Neuronal stem cell (in vitro differentiated cells): Measurements from ENCODE around the gene ATG14.

Source experiments
- DNase-seq: peaks from one replicate; pipeline ENCODE4 v3.0.0-alpha.2; 2013; ENCODE audit warnings: low spot score
- H2AFZ ChIP-seq: one replicate; pipeline ENCODE4 v1.6.1; 2013; ENCODE audit warnings: mild to moderate bottlenecking, low read length, inconsistent platforms
- H2AK5ac ChIP-seq: 2 replicates; pipeline ENCODE4 v1.6.1; 2013; ENCODE audit warnings: low read depth, mild to moderate bottlenecking, inconsistent platforms, low read length, moderate library complexity, mixed read lengths
- H2BK120ac ChIP-seq: 2 replicates; pipeline ENCODE4 v1.6.1; 2013; ENCODE audit warnings: low read depth, mild to moderate bottlenecking, inconsistent platforms, low read length, moderate library complexity, mixed read lengths
- H2BK12ac ChIP-seq: one replicate; pipeline ENCODE4 v1.6.1; 2013; ENCODE audit warnings: low read length, inconsistent platforms
- H2BK15ac ChIP-seq: 2 replicates; pipeline ENCODE4 v1.6.1; 2013; ENCODE audit warnings: mild to moderate bottlenecking, low read length, inconsistent platforms, mixed read lengths
- H2BK5ac ChIP-seq: one replicate; pipeline ENCODE4 v1.6.1; 2013; ENCODE audit warnings: inconsistent platforms, mild to moderate bottlenecking, low read length, moderate library complexity
- H3K14ac ChIP-seq: one replicate; pipeline ENCODE4 v1.6.1; 2013; ENCODE audit warnings: low read length, inconsistent platforms
- H3K18ac ChIP-seq: 2 replicates; pipeline ENCODE4 v1.6.1; 2013; ENCODE audit warnings: low read length, inconsistent platforms
- H3K23ac ChIP-seq: 2 replicates; pipeline ENCODE4 v1.6.1; 2013; ENCODE audit warnings: low read depth, mild to moderate bottlenecking, mixed read lengths, low read length, inconsistent platforms; ENCODE audit not compliant: poor library complexity
- H3K27ac ChIP-seq: replicated peaks from 3 replicates; pipeline ENCODE4 v1.5.1; 2013; ENCODE audit warnings: low read length, inconsistent platforms
- H3K27me3 ChIP-seq, 3 experiments: 2 replicates each; pipeline ENCODE4 v1.6.1; 2013; ENCODE audit warnings: low read length in 3 of 3, mild to moderate bottlenecking in 2 of 3, inconsistent platforms in 1 of 3, low read depth in 1 of 3, mixed read lengths in 1 of 3, moderate library complexity in 1 of 3; ENCODE audit not compliant: control insufficient read depth in 3 of 3, insufficient read depth in 3 of 3
- H3K36me3 ChIP-seq, 2 donors: replicated peaks in 1 of 2; 2 replicates each; pipeline ENCODE4 v1.6.1; 2013; ENCODE audit warnings: low read length in 2 of 2; ENCODE audit not compliant: control insufficient read depth in 2 of 2, insufficient read depth in 2 of 2
- H3K4ac ChIP-seq: 2 replicates; pipeline ENCODE4 v1.6.1; 2013; ENCODE audit warnings: inconsistent platforms, mild to moderate bottlenecking, low read length, moderate library complexity
- H3K4me1 ChIP-seq, 2 donors: 1 replicate in 1 of 2; 2 replicates in 1 of 2; pipeline ENCODE4 v1.6.1; 2013; ENCODE audit warnings: low read length in 2 of 2, low read depth in 1 of 2; ENCODE audit not compliant: control insufficient read depth in 2 of 2, insufficient read depth in 1 of 2
- H3K4me2 ChIP-seq: one replicate; pipeline ENCODE4 v1.6.1; 2013; ENCODE audit warnings: mild to moderate bottlenecking, low read length, inconsistent platforms; ENCODE audit not compliant: insufficient read depth, poor library complexity, severe bottlenecking
- H3K4me3 ChIP-seq, 2 donors: 2 replicates each; pipeline ENCODE4 v1.5.1; 2013; ENCODE audit warnings: low read length in 2 of 2, mild to moderate bottlenecking in 2 of 2, inconsistent platforms in 1 of 2, moderate library complexity in 1 of 2
- H3K79me1 ChIP-seq: one replicate; pipeline ENCODE4 v1.6.1; 2013; ENCODE audit warnings: low read depth, mild to moderate bottlenecking, inconsistent platforms, low read length, moderate library complexity
- H3K9ac ChIP-seq: one replicate; pipeline ENCODE4 v1.6.1; 2013; ENCODE audit warnings: mild to moderate bottlenecking, low read depth, low read length, inconsistent platforms; ENCODE audit not compliant: poor library complexity
- H3K9me3 ChIP-seq, 2 donors: replicated peaks in 1 of 2; 2 replicates each; pipeline versions ENCODE3 to v1.6.1; 2013; ENCODE audit warnings: low read length in 2 of 2, mild to moderate bottlenecking in 2 of 2, inconsistent platforms in 1 of 2, low read depth in 1 of 2, mixed read lengths in 1 of 2, moderate library complexity in 1 of 2; ENCODE audit not compliant: control insufficient read depth in 2 of 2, insufficient read depth in 1 of 2
- H4K8ac ChIP-seq: one replicate; pipeline ENCODE4 v1.6.1; 2013; ENCODE audit warnings: low read depth, mild to moderate bottlenecking, inconsistent platforms, low read length, moderate library complexity
- H4K91ac ChIP-seq: one replicate; pipeline ENCODE4 v1.6.1; 2013; ENCODE audit warnings: low read length, low read depth, mild to moderate bottlenecking, inconsistent platforms; ENCODE audit not compliant: poor library complexity
- WGBS, 2 donors: extraction: QIAGEN DNeasy Blood & Tissue Kit; methylation state at CpG; one replicate each; pipeline ENCODE4 v1.1.7; 2013; ENCODE audit warnings: missing lambda C conversion rate in 2 of 2, mixed read lengths in 1 of 2; ENCODE audit not compliant: insufficient read length in 2 of 2, insufficient replicate concordance in 1 of 2; ENCODE audit errors: extremely low coverage in 2 of 2; 5-methylcytosine and 5-hydroxymethylcytosine counted together

The ATG14 gene

DNA sequence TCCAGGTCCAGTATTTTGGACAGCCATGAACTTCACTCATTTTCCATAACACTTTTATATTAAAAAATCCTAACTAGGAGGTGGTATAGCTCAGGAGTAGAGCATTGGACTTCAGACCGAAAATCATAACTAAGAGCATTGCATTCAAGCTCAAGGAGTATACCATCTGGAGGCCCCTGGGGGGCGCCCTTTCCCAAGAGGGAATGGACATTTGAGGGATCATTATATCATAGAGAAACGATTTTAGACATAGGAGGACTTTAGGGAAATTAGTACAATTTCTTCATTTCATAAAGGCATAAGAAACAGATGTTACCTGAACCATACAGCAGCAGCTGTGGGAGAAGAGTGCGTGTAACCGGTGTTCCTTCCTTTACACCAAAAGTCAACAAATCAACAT is 5.2 kb upstream of the ATG14 start:
- H4K91ac ChIP-seq = no peak overlapping the region
- no peak overlapping the region for H3K4ac ChIP-seq
- no CpG with 5 or more reads among the region's 5 CpGs for WGBS, 2 donors
- H3K18ac ChIP-seq = no peak overlapping the region
- no peak overlapping the region for H2BK12ac ChIP-seq
- no peak overlapping the region for H3K27ac ChIP-seq
- H3K14ac ChIP-seq = no peak overlapping the region
- no peak overlapping the region for H4K8ac ChIP-seq
- H3K23ac ChIP-seq = no peak overlapping the region
- H3K27me3 ChIP-seq = peaks cover 0 to 16% (median 0%) of the 10 kb centered on the region in 3 experiments
- no peak overlapping the region for H3K4me3 ChIP-seq
- no peak overlapping the region for H2AFZ ChIP-seq
- H2BK5ac ChIP-seq = no peak overlapping the region
- H3K79me1 ChIP-seq = no peaks in the 10 kb centered on the region
- H2BK120ac ChIP-seq = no peak overlapping the region
- no peak overlapping the region for H2BK15ac ChIP-seq
- no peak overlapping the region for H3K9ac ChIP-seq
- no peaks in the 10 kb centered on the region for H3K36me3 ChIP-seq
- H3K4me1 ChIP-seq = peaks cover 2 to 7% of the 10 kb centered on the region in 2 donors
- no peaks in the 10 kb centered on the region for H3K9me3 ChIP-seq
- H3K4me2 ChIP-seq = no peak overlapping the region
- DNase-seq = peak; percentile 18
- no peak overlapping the region for H2AK5ac ChIP-seq

DNA sequence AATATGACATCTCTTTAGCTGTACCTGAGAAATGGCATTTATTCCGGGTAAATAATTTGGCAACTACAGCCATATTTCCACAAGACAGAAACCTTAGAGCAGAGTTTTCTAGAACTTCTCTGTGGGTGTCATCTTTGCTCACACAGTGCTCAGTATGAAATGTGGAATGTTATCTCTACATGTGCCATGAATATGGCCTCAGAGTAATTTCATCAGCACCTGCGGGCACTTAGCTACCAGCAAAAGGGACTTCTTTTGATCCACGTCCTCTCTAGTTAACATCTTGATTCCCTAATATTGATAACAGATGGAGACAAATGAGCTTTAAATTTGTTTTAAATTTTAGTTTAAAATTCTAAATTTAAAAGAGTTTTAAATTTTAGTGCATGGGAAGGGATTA is 2.9 kb upstream of the ATG14 start:
- no peak overlapping the region for H3K27ac ChIP-seq
- H3K23ac ChIP-seq = no peak overlapping the region
- H3K18ac ChIP-seq = no peak overlapping the region
- H3K9ac ChIP-seq = no peak overlapping the region
- no peak overlapping the region for H3K4ac ChIP-seq
- no peak for DNase-seq
- no CpG with 5 or more reads among the region's 3 CpGs for WGBS, 2 donors
- H3K4me1 ChIP-seq = peaks cover 2 to 10% of the 10 kb centered on the region in 2 donors
- no peak overlapping the region for H4K91ac ChIP-seq
- no peak overlapping the region for H2AFZ ChIP-seq
- H2AK5ac ChIP-seq = no peak overlapping the region
- H3K79me1 ChIP-seq = peaks cover 5% of the 10 kb centered on the region
- no peaks in the 10 kb centered on the region for H3K36me3 ChIP-seq
- no peak overlapping the region for H2BK5ac ChIP-seq
- no peak overlapping the region for H2BK15ac ChIP-seq
- no peak overlapping the region for H3K4me3 ChIP-seq
- no peak overlapping the region for H3K4me2 ChIP-seq
- H3K9me3 ChIP-seq = no peaks in the 10 kb centered on the region
- H3K14ac ChIP-seq = no peak overlapping the region
- H2BK120ac ChIP-seq = no peak overlapping the region
- peaks cover 0 to 9% (median 0%) of the 10 kb centered on the region in 3 experiments for H3K27me3 ChIP-seq
- no peak overlapping the region for H2BK12ac ChIP-seq
- H4K8ac ChIP-seq = no peak overlapping the region

DNA sequence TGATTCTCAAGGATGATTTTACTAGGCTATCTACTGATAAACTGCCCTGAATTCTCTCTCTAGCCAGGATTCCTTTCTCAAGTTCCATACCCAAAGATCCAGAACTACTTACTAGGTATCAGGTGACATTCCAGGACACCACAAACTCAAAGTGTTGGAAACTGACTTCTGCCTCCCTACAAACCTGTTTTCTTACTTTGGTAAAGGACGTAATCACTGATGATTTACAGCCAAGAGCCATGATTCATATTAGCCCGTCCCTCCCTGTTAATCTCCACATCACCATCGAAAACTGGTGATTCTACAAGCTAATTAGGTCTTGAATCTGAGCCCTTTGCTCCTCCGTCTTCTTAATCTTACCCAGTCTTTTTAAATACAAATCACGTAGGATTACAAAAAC is 1.0 kb upstream of the ATG14 start:
- Histone ChIP-seq H2AK5ac (no peak overlapping the region), H3K4me1 (peaks cover 2 to 5% of the 10 kb centered on the region in 2 donors), H3K18ac (no peak overlapping the region), H4K8ac (no peak overlapping the region), H3K14ac (no peak overlapping the region), H3K36me3 (peaks cover 0 to 5% of the 10 kb centered on the region in 2 donors), H2BK120ac (no peak overlapping the region), H3K4ac (no peak overlapping the region), H3K27me3 (peaks cover 0 to 7% (median 0%) of the 10 kb centered on the region in 3 experiments), H2BK12ac (no peak overlapping the region), H3K4me3 (no peak overlapping the region), H3K79me1 (peaks cover 8% of the 10 kb centered on the region), H3K9me3 (no peaks in the 10 kb centered on the region), H3K9ac (no peak overlapping the region), H2AFZ (peak overlapping the region; percentile 91), H4K91ac (no peak overlapping the region), H3K27ac (no peak overlapping the region), H2BK15ac (no peak overlapping the region), H2BK5ac (no peak overlapping the region), H3K23ac (no peak overlapping the region), H3K4me2 (no peak overlapping the region)
- no peak for DNase-seq
- WGBS, 2 donors = no CpG with 5 or more reads among the region's 5 CpGs

DNA sequence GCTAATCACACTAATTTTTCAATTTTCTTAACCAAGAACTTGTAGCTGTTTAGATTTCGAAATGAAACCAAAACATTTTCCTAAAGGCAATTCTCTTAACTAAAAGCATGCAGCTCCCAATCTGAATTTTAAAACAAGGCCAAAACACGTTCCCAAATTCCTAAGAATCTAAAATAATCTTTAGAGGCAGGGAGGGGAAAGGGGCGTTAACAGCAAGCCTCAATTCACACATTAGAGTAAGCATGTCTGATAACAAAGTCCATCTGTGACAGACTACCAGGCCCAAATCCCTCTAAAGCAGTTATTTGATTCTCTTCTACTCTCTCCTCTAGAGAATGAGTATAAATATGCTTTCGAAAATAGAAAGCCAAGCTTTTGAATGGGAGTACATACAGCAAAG is 754 bp downstream of the ATG14 start:
- no peak overlapping the region for H2AK5ac ChIP-seq
- H3K27me3 ChIP-seq = peaks cover 0 to 7% (median 0%) of the 10 kb centered on the region in 3 experiments
- no peak for DNase-seq
- H3K14ac ChIP-seq = no peak overlapping the region
- H3K4ac ChIP-seq = no peak overlapping the region
- peak overlapping the region; percentile 91 for H3K4me2 ChIP-seq
- H3K36me3 ChIP-seq = peaks cover 0 to 6% of the 10 kb centered on the region in 2 donors
- WGBS, 2 donors = no CpG with 5 or more reads among the region's 4 CpGs
- no peak overlapping the region for H3K9ac ChIP-seq
- H3K9me3 ChIP-seq = no peaks in the 10 kb centered on the region
- peak overlapping the region; percentile 73 to 100 for H3K4me3 ChIP-seq
- no peak overlapping the region for H3K18ac ChIP-seq
- H4K8ac ChIP-seq = no peak overlapping the region
- H2BK5ac ChIP-seq = no peak overlapping the region
- H3K79me1 ChIP-seq = peaks cover 8% of the 10 kb centered on the region
- H2AFZ ChIP-seq = peak overlapping the region; percentile 91
- H2BK120ac ChIP-seq = no peak overlapping the region
- H2BK12ac ChIP-seq = no peak overlapping the region
- H2BK15ac ChIP-seq = no peak overlapping the region
- H3K4me1 ChIP-seq = peaks cover 2 to 5% of the 10 kb centered on the region in 2 donors
- H3K27ac ChIP-seq = no peak overlapping the region
- no peak overlapping the region for H4K91ac ChIP-seq
- no peak overlapping the region for H3K23ac ChIP-seq
